Fibroblast of villous mesenchyme (primary cell): Measurements from ENCODE around the gene ANP32E. TPM values are rescaled to one million over a fixed set of nuclear protein-coding genes. Genes with fewer than 3 reads are reported as not detected.
"Not testable (repeated sequence)": the region's sequence is repeated elsewhere in the genome, so short reads cannot be mapped to it uniquely, and the experiment has no call there.

Experiments
- DNase-seq: peaks from one replicate; pipeline ENCODE4 v3.0.0-alpha.2; 2010; ENCODE audit warnings: low read depth
- H3K4me3 ChIP-seq: 2 replicates; pipeline ENCODE4 v1.5.1; 2011; ENCODE audit warnings: low read depth, mild to moderate bottlenecking, low read length
- total RNA-seq: library from RNA; depleted of rRNA; stranded (reverse); fragments of >200 nt; gene quantifications from 2 replicates; pipeline ENCODE4 v1.2.3, GENCODE V29; 2012
- TF ChIP-seq, protein P1 (sequence below): IDR thresholded peaks from 2 replicates; pipeline ENCODE4 v1.5.1; 2012; ENCODE audit warnings: low read depth, mild to moderate bottlenecking, low read length; ENCODE audit not compliant: insufficient read depth

The ANP32E gene
- total RNA-seq, 1 donor, result 30.7 TPM

- DNase-seq, result peak; percentile 7
- TF ChIP-seq, protein P1, sequence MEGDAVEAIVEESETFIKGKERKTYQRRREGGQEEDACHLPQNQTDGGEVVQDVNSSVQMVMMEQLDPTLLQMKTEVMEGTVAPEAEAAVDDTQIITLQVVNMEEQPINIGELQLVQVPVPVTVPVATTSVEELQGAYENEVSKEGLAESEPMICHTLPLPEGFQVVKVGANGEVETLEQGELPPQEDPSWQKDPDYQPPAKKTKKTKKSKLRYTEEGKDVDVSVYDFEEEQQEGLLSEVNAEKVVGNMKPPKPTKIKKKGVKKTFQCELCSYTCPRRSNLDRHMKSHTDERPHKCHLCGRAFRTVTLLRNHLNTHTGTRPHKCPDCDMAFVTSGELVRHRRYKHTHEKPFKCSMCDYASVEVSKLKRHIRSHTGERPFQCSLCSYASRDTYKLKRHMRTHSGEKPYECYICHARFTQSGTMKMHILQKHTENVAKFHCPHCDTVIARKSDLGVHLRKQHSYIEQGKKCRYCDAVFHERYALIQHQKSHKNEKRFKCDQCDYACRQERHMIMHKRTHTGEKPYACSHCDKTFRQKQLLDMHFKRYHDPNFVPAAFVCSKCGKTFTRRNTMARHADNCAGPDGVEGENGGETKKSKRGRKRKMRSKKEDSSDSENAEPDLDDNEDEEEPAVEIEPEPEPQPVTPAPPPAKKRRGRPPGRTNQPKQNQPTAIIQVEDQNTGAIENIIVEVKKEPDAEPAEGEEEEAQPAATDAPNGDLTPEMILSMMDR, result no peak
- H3K4me3 ChIP-seq, result peak overlapping the region; percentile 84
These were observed 539 bp downstream of the ANP32E start for GRCh38 chr1:150235294-150235851.

- H3K4me3 ChIP-seq, result peak overlapping the region; percentile 84
- TF ChIP-seq, protein P1, result no peak
- DNase-seq, result peak; percentile 72
These were observed 1.2 kb downstream of the ANP32E start for GRCh38 chr1:150234566-150235293.

DNA sequence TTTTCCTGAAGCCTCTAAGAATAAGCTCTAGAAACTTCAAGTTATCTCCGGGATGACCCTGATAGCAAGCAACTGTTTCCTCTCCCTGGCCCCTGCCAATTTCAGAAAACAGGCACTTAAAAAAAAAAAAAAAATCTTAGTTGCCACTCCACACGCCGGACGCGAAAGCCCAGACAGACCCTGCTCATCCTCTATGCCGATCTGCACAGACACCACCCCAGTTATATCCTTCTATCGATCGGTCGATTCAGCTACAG is 1.7 kb downstream of the ANP32E start:
- TF ChIP-seq, protein P1, result no peak
- peak overlapping the region; percentile 84 for H3K4me3 ChIP-seq
- DNase-seq, result no peak

DNA sequence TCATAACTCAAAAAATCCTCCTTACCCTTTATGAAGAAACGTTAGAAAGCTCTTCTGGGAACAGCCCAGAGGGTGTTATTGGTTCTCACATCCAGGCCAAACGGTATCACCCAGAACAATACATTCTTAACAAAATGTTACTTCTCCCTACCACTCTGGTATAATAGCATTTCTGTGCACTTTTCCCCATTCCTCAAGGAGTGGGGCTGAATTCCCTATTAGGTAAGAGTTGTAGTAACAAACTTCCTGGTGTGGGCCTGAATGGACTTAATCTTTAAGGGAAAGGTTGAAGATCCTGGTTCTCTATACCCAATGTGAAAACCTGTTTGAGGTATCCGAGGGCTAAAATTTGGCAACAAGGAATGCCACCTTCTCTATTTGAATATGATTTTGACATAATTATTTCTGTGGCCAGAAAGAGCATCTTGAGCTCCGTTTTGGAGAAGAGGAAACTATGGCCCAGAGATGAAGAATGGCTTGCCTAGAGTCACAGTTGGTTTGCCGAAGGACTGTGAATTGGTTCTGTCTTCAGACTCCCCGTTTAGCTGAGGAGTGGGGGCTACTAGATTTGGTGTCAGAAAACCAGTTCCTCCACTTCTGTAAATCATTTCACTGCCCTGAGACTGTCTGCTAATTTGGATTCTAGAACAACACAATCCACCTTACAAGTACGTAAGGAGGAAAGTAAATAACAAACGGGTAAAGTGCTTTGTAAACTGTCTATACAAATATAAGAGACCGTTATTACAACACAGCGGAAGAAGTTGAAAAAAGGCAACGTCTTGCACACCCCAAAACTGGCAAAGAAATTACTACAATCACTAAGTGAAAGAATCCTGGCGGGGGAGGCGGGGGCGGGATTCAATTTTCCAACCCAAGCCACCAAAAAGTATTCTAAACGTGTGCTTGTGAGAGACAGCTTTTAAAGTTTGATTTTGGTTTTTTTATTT is 2.3 kb downstream of the ANP32E start:
- peak; percentile 47 for DNase-seq
- TF ChIP-seq, protein P1, result no peak
- H3K4me3 ChIP-seq, result peak overlapping the region; percentile 84

GRCh38 chr1:150232921-150233320 is 3.0 kb downstream of the ANP32E start:
- H3K4me3 ChIP-seq, DNase-seq: not testable (repeated sequence)

GRCh38 chr1:150228246-150228645 is 7.7 kb downstream of the ANP32E start:
- not testable (repeated sequence) for H3K4me3 ChIP-seq, DNase-seq

GRCh38 chr1:150227228-150227627 is 8.7 kb downstream of the ANP32E start:
- no peak overlapping the region for H3K4me3 ChIP-seq
- DNase-seq, result no peak
- TF ChIP-seq, protein P1, result no peak
